Mesenchymal stem cell (in vitro differentiated cells and primary cell): ENCODE results near the gene SNAPIN.

Experiments
- DNase-seq: peaks from one replicate; pipeline ENCODE4 v3.0.0-alpha.2; 2013
- H2AFZ ChIP-seq: one replicate; pipeline ENCODE4 v1.6.1; 2013; ENCODE audit warnings: low read depth, mild to moderate bottlenecking, control low read depth, inconsistent platforms, low read length, moderate library complexity
- H2AK5ac ChIP-seq: 2 replicates; pipeline ENCODE4 v1.6.1; 2013; ENCODE audit warnings: low read length, moderate library complexity, mild to moderate bottlenecking, inconsistent platforms; ENCODE audit not compliant: severe bottlenecking
- H2BK120ac ChIP-seq: one replicate; pipeline ENCODE4 v1.6.1; 2013; ENCODE audit warnings: low read depth, mild to moderate bottlenecking, inconsistent platforms, low read length, moderate library complexity
- H2BK12ac ChIP-seq, 2 experiments: one replicate each; pipeline ENCODE4 v1.6.1; 2013; ENCODE audit warnings: inconsistent platforms in 2 of 2, low read length in 2 of 2, mild to moderate bottlenecking in 2 of 2, moderate library complexity in 2 of 2, control low read depth in 1 of 2
- H2BK15ac ChIP-seq: one replicate; pipeline ENCODE4 v1.6.1; 2013; ENCODE audit warnings: mild to moderate bottlenecking, low read depth, inconsistent platforms; ENCODE audit not compliant: poor library complexity, severe bottlenecking
- H2BK5ac ChIP-seq: 2 replicates; pipeline ENCODE4 v1.6.1; 2013; ENCODE audit warnings: low read depth, mild to moderate bottlenecking, low read length, control low read depth, inconsistent platforms; ENCODE audit not compliant: poor library complexity, severe bottlenecking
- H3K14ac ChIP-seq, 2 experiments: one replicate each; pipeline ENCODE4 v1.6.1; 2013; ENCODE audit warnings: inconsistent platforms in 2 of 2, low read length in 2 of 2, control low read depth in 1 of 2, mild to moderate bottlenecking in 1 of 2, moderate library complexity in 1 of 2
- H3K18ac ChIP-seq, 2 experiments: one replicate each; pipeline ENCODE4 v1.6.1; 2013; ENCODE audit warnings: inconsistent platforms in 2 of 2, low read length in 2 of 2, control low read depth in 1 of 2, low read depth in 1 of 2, mild to moderate bottlenecking in 1 of 2
- H3K23ac ChIP-seq, 2 experiments: one replicate each; pipeline ENCODE4 v1.6.1; 2013; ENCODE audit warnings: inconsistent platforms in 2 of 2, low read length in 2 of 2, mild to moderate bottlenecking in 2 of 2, moderate library complexity in 2 of 2, control low read depth in 1 of 2
- H3K27ac ChIP-seq: 2 replicates; pipeline ENCODE4 v1.5.1; 2013; ENCODE audit warnings: mild to moderate bottlenecking, moderate library complexity, low read length, control low read depth, inconsistent platforms; ENCODE audit not compliant: poor library complexity, severe bottlenecking
- H3K27me3 ChIP-seq, 2 experiments: 2 replicates each; pipeline versions ENCODE4 v1.6.1 to v1.7.0; 2013; ENCODE audit warnings: low read length in 2 of 2, mild to moderate bottlenecking in 2 of 2, moderate library complexity in 2 of 2, control low read depth in 1 of 2, inconsistent platforms in 1 of 2; ENCODE audit not compliant: control insufficient read depth in 1 of 2, insufficient read depth in 1 of 2
- H3K36me3 ChIP-seq, 2 experiments: 2 replicates each; pipeline versions ENCODE4 v1.6.1 to v1.7.0; 2013; ENCODE audit warnings: low read length in 2 of 2, control low read depth in 1 of 2, inconsistent platforms in 1 of 2, low read depth in 1 of 2, mild to moderate bottlenecking in 1 of 2; ENCODE audit not compliant: insufficient read depth in 2 of 2, control insufficient read depth in 1 of 2
- H3K4ac ChIP-seq, 2 experiments: one replicate each; pipeline ENCODE4 v1.6.1; 2013; ENCODE audit warnings: inconsistent platforms in 2 of 2, low read length in 2 of 2, mild to moderate bottlenecking in 2 of 2, moderate library complexity in 2 of 2, control low read depth in 1 of 2, low read depth in 1 of 2
- H3K4me1 ChIP-seq: 2 replicates; pipeline ENCODE4 v1.6.1; 2013; ENCODE audit warnings: low read depth, low read length, control low read depth; ENCODE audit not compliant: control insufficient read depth, insufficient read depth
- H3K4me2 ChIP-seq: 2 replicates; pipeline ENCODE4 v1.6.1; 2013; ENCODE audit warnings: low read length, mild to moderate bottlenecking, inconsistent platforms; ENCODE audit not compliant: poor library complexity, severe bottlenecking
- H3K4me3 ChIP-seq, 2 experiments: 2 replicates each; pipeline versions ENCODE4 v1.5.1 to v1.7.0; 2013; ENCODE audit warnings: low read length in 2 of 2, mild to moderate bottlenecking in 2 of 2, control low read depth in 1 of 2, low read depth in 1 of 2; ENCODE audit not compliant: insufficient read depth in 1 of 2
- H3K79me1 ChIP-seq: replicated peaks from 2 replicates; pipeline ENCODE4 v1.6.1; 2013; ENCODE audit warnings: mild to moderate bottlenecking, control low read depth, low read length, inconsistent platforms; ENCODE audit not compliant: poor library complexity, severe bottlenecking
- H3K9ac ChIP-seq: 2 replicates; pipeline ENCODE4 v1.7.0; 2013; ENCODE audit warnings: mild to moderate bottlenecking, low read length, moderate library complexity
- H3K9me3 ChIP-seq: 2 replicates; pipeline ENCODE4 v1.7.0; 2013; ENCODE audit warnings: mild to moderate bottlenecking, low read length; ENCODE audit not compliant: control insufficient read depth
- H4K8ac ChIP-seq: one replicate; pipeline ENCODE4 v1.6.1; 2013; ENCODE audit warnings: inconsistent platforms, mild to moderate bottlenecking, low read length, moderate library complexity
- H4K91ac ChIP-seq: one replicate; pipeline ENCODE4 v1.6.1; 2013; ENCODE audit warnings: mild to moderate bottlenecking, low read length, inconsistent platforms
- WGBS: methylation state at CpG from one replicate; pipeline ENCODE4 v1.1.7; 2013; ENCODE audit warnings: mixed read lengths; 5-methylcytosine and 5-hydroxymethylcytosine counted together

SNAPIN gene

GRCh38 chr1:153629343-153629665 lies 29.2 kb upstream of the SNAPIN start:
- no peak for DNase-seq
- H3K4me2 ChIP-seq, result no peak overlapping the region
- no peaks in the 10 kb centered on the region for H3K9me3 ChIP-seq
- H3K4ac ChIP-seq, result peak overlapping the region; percentile 30 to 59
- peak overlapping the region; percentile 28 to 88 for H2BK12ac ChIP-seq
- H2BK15ac ChIP-seq, result peak overlapping the region; percentile 92
- no peak overlapping the region for H3K9ac ChIP-seq
- no peak overlapping the region for H3K18ac ChIP-seq
- peak overlapping the region; percentile 70 for H4K91ac ChIP-seq
- WGBS, result 94% methylated on average over 5 of the region's 5 CpGs
- H3K27ac ChIP-seq, result no peak overlapping the region
- no peak overlapping the region for H2AFZ ChIP-seq
- no peak overlapping the region for H3K23ac ChIP-seq
- peaks cover 7% of the 10 kb centered on the region for H3K79me1 ChIP-seq
- H2AK5ac ChIP-seq, result peak overlapping the region; percentile 3
- H3K4me3 ChIP-seq, result no peak overlapping the region
- peak overlapping the region; percentile 62 for H4K8ac ChIP-seq
- H2BK5ac ChIP-seq, result no peak overlapping the region
- no peak overlapping the region for H2BK120ac ChIP-seq
- H3K4me1 ChIP-seq, result peaks cover 37% of the 10 kb centered on the region
- H3K14ac ChIP-seq, result no peak overlapping the region
- H3K36me3 ChIP-seq, result peaks cover 7 to 21% of the 10 kb centered on the region in 2 experiments
- H3K27me3 ChIP-seq, result no peaks in the 10 kb centered on the region

- Histone ChIP-seq H2BK5ac (no peak overlapping the region), H3K9ac (no peak overlapping the region), H4K91ac (peak overlapping the region; percentile 88), H3K27ac (no peak overlapping the region), H3K9me3 (no peaks in the 10 kb centered on the region), H2BK15ac (peak overlapping the region; percentile 13), H4K8ac (peak overlapping the region; percentile 56), H2BK12ac (peak overlapping the region; percentile 74 to 75), H2AFZ (no peak overlapping the region), H3K23ac (no peak overlapping the region), H3K4me3 (no peak overlapping the region), H3K14ac (peak overlapping the region in 1 of 2 experiments; percentile 78), H2BK120ac (no peak overlapping the region), H3K79me1 (peaks cover 7% of the 10 kb centered on the region), H3K4me2 (no peak overlapping the region), H3K4me1 (peaks cover 35% of the 10 kb centered on the region), H3K36me3 (peaks cover 5 to 15% of the 10 kb centered on the region in 2 experiments), H3K4ac (peak overlapping the region in 1 of 2 experiments; percentile 7), H2AK5ac (peak overlapping the region; percentile 50), H3K18ac (peak overlapping the region; percentile 25 to 47), H3K27me3 (no peaks in the 10 kb centered on the region)
- WGBS, result 100% methylated on average over 1 of the region's 1 CpG
- no peak for DNase-seq
Measured at GRCh38 chr1:153629971-153630370, 28.5 kb upstream of the SNAPIN start.

- Histone ChIP-seq H2BK5ac (no peak overlapping the region), H4K91ac (peak overlapping the region; percentile 64), H2AFZ (no peak overlapping the region), H2BK12ac (peak overlapping the region; percentile 65 to 75), H3K27me3 (no peaks in the 10 kb centered on the region), H3K18ac (no peak overlapping the region), H3K27ac (peak overlapping the region; percentile 15), H2BK120ac (no peak overlapping the region), H3K36me3 (peaks cover under 1 to 11% of the 10 kb centered on the region in 2 experiments), H3K4me1 (peaks cover 34% of the 10 kb centered on the region), H2AK5ac (peak overlapping the region; percentile 55), H3K14ac (no peak overlapping the region), H2BK15ac (no peak overlapping the region), H3K4me3 (no peak overlapping the region), H3K4me2 (no peak overlapping the region), H3K9me3 (no peaks in the 10 kb centered on the region), H3K9ac (no peak overlapping the region), H4K8ac (no peak overlapping the region), H3K4ac (no peak overlapping the region), H3K23ac (no peak overlapping the region), H3K79me1 (peaks cover 7% of the 10 kb centered on the region)
- 93% methylated on average over 6 of the region's 7 CpGs for WGBS
- no peak for DNase-seq
Measured at GRCh38 chr1:153630384-153630783, 28.1 kb upstream of the SNAPIN start.

GRCh38 chr1:153631047-153632022 lies 27.2 kb upstream of the SNAPIN start:
- no peak overlapping the region for H2BK120ac ChIP-seq
- 98% methylated on average over 4 of the region's 10 CpGs for WGBS
- H3K4me1 ChIP-seq, result peaks cover 26% of the 10 kb centered on the region
- no peak overlapping the region for H2BK5ac ChIP-seq
- H3K9me3 ChIP-seq, result no peaks in the 10 kb centered on the region
- H3K4ac ChIP-seq, result no peak overlapping the region
- no peak overlapping the region for H3K27ac ChIP-seq
- no peaks in the 10 kb centered on the region for H3K27me3 ChIP-seq
- peaks cover 7% of the 10 kb centered on the region for H3K79me1 ChIP-seq
- H3K4me3 ChIP-seq, result no peak overlapping the region
- peak overlapping the region in 1 of 2 experiments; percentile 29 for H2BK12ac ChIP-seq
- no peak overlapping the region for H2AFZ ChIP-seq
- H3K23ac ChIP-seq, result no peak overlapping the region
- no peak overlapping the region for H3K18ac ChIP-seq
- H3K36me3 ChIP-seq, result peaks cover 7 to 14% of the 10 kb centered on the region in 2 experiments
- H3K9ac ChIP-seq, result no peak overlapping the region
- no peak overlapping the region for H3K14ac ChIP-seq
- H4K91ac ChIP-seq, result no peak overlapping the region
- H2BK15ac ChIP-seq, result no peak overlapping the region
- no peak overlapping the region for H3K4me2 ChIP-seq
- no peak overlapping the region for H4K8ac ChIP-seq
- H2AK5ac ChIP-seq, result no peak overlapping the region
- DNase-seq, result no peak
